Activated CD4-positive, alpha-beta T cell treated with anti-CD3 and anti-CD28 coated beads for 4 hours (primary cell): ENCODE measurements around the gene ATP23.

Experiments used
- DNase-seq, 2 donors: peaks; one replicate each; pipeline ENCODE4 v3.0.0-alpha.2; 2020

Gene ATP23

DNA sequence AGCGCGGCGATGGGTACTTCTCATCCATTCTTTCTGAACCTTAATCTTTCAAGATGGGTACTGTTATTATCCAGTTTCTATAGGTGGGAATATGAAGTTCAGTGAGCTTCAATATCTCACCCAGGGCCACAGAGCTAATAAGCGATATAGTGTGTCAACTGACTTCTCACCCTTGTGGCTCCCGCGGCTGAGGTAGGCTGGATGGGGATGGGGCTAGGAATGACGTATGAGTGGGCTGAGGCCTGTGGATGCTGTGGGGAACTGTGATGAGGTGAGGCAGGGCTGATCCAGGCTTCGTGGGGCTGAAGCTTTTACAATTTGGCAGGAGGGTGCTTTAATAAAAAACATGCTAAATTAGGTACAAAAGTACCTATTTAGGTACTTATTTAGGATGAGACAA is 32.9 kb upstream of the ATP23 start:
- DNase-seq, result no peak

DNA sequence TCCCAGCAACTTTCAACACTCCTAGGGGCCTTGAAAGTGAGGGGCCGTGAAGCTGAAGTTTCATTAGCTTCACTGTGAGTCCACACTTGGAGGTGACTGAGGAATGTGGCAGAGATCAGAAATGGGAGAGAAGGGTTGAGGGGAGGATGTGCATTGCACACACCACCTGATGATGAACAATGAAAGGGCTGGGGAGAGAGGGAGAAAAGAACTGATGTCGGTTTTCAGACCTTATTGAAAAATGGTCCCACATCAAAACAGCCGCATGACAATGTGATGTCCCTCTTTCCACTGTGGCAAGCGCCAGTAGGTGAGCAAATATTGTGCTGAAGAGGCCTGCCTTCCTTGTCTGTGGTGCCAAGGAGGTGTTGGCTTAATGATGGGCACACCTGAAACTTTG is 32.3 kb upstream of the ATP23 start:
- DNase-seq, result no peak

DNA sequence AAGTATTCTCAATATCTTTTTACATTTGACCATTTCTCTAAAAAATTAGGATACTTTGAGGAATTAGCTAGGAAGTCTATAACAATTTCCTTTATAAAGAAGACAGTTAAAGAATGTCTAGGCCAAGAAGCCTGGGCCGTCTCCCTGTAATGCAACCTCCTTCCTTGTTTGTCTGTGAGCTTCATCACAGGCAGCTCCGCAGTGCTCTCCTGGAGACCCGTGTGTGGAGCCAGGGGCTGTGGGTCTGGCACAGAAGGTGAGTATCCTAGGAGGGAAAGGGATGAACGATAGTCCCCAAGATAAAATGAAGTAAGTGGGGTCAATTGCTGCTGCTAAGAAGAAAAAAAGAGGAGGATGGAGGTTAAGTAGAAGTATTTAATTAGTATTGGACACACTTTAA is 31.8 kb upstream of the ATP23 start:
- DNase-seq, result no peak

DNA sequence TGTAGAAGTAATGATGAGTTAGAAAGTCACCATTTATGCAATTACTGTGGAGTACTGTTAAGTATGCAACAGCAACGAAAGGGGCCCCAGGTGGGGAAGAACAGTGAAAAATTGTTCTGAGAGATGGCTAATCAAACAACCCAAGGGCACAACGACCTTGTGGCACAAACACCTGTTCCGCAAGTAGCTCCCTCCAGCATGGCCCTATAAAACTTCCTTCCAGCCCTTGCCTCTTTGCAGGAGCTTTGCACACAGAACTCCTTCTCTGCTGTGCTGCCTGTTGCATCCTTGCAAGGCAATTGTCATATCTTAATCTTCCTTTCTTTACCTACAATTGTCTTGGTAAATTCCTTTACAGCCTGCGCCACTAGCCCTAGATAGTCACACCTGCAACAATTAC is 23.2 kb upstream of the ATP23 start:
- DNase-seq, result no peak

DNA sequence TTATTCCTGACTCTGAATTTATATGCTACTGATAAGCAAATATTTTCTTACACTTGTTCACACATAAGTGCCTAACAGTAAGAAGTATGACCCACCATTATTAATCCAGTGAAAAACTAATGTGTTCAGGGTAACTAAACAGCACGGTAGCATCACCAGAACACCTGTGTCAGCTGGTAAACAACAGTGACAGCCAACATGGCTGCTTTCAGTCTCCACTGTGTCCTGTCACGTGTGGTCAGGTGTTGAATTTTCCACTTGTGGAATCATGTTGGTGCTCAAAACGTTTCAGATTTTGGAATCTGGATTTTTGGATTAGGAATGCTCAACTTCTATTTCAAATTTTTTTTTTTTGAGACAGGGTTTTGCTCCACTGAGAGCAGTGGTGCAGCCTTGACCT is 14.3 kb upstream of the ATP23 start:
- no peak for DNase-seq

DNA sequence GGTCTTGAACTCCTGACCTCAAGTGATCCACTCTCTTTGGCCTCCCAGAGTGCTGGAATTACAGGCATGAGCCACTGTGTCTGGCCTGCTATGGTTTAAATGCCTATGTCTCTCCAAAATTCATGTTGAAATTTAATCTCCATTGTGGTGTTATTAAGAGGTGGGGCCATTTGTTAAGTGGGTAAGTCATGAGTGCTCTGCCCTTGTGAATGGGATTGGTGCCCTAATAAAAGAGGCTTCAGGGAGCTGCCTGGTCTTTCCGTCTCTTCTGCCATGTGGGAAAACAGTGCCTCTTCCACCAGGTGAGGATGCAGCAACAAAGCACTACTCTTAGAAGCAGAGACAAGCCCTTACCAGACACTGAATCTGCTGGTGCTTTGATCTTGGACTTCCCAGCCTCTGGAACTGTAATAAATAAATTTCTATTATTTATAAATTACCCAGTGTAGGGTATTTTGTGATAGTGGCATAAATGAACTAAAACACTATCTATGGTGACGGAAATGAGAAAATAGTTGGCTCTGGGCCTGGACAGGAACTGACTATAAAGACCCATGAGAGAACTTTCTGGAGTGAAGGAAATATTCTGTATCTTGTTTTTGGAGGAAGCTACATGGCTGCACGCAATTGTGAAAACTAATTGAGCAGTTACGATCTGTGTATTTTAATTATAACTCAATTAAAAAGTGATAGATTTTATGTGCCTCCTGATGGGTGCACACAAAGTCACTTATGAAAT is 12.1 kb upstream of the ATP23 start:
- no peak for DNase-seq

DNA sequence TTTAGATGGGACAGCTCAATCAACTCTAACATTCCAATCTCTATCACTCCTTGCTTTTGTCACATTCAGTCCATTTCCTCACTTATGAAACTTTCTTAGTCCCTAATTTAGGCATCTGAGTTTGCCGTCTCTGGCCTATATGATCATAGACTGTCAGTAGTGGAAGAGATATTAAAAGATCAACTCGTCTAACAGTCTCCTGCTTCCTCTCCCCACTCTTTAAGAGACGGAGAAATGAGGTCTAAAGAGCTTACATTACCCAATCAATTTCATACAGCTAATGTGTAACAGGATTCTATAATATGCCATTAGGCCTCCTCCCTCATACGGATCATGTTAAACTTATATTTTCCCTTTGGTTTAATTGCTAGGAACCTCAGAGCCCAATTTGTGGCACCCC is 6.5 kb upstream of the ATP23 start:
- no peak for DNase-seq

DNA sequence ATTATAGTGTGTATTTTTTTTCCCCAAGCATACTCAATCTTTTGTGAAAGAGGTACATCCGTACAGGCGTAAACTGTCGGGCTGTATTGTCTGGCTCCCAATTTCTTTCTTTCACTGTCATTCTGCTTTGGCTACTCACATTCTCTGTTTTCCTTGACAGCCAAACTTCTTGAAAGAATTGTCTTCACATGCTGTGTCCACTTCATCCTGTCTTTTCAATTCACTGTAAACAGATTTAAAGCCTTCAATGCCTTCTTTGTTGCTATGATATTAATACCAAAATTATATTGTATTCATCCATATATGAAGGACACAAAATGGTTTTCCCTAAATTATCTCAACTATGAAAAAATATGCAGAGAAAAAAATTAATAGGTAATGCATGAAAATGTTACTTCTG is 6.0 kb upstream of the ATP23 start:
- no peak for DNase-seq

DNA sequence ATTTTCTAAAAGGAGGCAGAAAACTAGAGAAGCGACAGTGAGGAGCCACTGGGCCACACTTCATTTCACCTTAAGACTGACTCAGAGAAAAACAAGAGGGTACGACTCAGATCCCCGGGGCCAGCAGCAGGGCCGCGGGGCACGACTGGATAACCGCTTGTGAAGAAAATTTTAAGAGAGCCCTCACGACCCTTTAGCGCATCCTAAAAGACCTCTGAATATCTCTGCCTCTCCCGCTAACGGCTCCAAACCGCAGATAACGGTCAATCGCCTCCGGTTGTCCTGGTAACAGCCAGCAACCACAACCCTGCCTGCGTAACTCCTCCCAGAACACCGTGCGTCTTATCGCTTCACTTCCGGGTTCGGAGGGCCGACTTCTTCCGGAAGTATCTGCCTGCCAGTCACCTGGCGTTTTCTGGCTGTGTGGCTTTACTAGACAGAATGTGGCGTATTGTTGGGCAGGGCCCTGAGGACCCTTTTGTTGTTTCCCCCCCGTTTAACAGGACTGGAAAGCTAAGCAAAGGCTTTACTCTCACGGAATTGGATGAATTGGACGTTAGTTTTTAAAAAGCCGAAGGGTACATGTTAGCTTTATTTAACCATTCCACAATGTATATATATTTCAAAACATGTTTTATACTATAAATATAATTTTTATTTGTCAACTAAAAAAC is 5.4 kb upstream of the ATP23 start:
- peak; percentile 85 to 88 for DNase-seq

DNA sequence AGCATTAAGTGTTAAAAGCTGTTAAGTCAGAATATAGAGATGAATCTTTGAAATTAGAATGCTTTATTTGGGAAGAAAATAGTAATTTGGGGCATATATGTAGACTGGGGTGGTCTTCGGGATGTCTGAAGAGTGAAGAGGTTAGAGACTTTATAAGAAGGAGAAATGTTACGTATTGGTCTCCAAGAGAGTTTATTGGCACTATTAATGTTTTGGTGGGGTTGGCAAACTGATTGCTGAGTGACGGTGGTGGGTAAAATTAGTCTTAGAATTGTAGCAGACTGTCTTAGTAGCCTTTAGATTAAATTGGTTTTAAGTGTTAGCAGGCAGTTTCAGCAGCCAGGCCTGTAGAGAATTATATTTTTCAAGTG is 4.9 kb upstream of the ATP23 start:
- no peak for DNase-seq

DNA sequence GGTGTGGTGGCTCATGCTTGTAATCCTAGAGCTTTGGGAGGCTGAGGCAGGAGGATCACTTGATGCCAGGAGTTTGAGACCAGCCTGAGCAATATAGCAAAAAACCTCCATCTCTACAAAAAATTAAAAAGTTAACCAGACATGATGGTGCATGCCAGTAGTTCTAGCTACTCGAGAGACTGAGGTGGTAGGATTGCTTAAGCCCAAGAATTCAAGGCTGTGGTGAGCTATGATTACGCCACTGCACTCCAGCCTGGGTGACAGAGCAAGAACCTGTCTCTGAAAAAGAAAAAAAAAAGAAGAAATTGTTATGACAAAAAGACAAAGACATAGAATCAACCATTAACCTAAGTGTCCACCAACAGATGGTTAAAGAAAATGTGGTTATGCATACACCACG is 2.1 kb upstream of the ATP23 start:
- DNase-seq, result no peak

DNA sequence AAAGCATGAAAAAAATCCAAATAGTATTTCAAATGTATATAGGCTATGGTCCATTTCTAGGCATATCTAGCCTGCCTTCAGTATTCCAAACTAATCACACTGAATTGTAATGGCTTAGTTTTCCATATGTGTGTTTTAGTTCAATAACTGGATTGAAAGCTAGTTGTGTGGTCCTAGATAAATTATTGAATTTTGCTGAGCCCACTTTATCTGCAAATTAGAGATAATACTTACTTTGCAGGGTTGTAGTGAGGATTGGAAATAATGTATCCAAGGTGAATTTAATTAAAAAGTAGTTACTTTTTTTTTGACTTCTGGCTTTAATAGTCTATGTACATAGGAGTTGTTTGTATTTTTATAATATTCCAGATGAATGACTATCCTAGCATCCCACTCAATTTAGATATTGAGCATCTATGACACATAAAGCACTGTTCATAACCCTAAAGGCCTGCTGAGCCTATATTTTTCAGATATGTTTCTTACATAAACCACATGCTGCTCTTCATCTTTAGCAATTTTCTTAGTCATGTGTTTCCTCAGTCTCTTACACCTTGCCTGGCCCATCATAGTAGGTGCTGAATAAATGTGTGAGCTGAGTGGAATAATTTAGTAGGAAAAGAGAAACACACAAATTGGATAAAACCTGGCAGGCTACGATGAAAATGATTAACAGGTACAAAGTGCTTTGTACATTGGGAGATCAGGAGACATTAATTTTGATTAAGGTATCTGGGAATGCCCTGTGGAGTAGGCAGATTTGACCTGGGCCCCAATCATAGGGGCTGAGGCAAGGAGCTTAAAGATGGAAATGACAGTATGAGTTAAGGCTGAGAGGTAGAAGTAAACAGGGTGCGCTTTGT is 1.1 kb upstream of the ATP23 start:
- no peak for DNase-seq

DNA sequence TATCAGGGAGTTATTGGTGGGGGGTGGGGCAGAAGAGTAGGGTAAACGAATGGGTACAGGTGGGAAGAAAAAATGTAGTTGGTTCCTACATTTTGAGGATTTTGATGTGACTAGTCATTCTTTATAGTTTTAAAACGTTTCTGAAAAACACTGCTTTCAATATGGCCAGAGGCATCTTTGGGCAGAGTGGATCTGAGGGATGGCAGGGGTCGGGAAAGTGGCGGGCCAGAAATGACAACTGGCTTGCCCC is 527 bp upstream of the ATP23 start:
- DNase-seq, result peak in 1 of 2 donors; percentile 3

DNA sequence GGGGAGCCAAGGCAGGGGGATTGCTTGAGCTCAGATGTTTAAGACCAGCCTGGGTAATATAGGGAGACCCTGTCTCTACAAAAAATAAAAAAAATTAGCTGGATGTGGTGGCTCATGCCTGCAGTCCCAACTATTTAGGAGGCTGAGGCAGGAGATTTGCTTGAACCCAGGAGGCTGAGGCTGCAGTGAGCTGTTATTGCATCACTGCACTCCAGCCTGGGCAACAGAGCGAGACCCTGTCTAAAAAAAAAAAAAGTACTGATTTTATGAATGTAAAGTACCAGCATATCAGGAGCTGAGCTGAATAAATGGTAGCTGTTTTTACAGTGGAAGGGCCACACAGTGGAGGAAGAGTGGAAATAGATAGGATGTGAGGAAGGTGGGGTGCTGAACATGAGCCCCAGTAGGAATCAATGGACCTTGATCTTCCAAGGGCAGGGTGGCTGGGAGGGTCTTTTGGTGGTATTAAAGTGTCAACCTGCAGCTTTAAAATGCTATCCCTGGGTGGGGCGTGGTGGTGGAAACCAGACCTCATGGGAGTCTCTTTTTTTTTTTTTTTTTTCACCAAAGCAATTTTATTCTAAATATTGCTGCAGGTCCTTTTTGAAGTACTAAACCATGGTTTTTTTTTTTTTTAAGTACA is 2.2 kb downstream of the ATP23 start:
- DNase-seq, result no peak

DNA sequence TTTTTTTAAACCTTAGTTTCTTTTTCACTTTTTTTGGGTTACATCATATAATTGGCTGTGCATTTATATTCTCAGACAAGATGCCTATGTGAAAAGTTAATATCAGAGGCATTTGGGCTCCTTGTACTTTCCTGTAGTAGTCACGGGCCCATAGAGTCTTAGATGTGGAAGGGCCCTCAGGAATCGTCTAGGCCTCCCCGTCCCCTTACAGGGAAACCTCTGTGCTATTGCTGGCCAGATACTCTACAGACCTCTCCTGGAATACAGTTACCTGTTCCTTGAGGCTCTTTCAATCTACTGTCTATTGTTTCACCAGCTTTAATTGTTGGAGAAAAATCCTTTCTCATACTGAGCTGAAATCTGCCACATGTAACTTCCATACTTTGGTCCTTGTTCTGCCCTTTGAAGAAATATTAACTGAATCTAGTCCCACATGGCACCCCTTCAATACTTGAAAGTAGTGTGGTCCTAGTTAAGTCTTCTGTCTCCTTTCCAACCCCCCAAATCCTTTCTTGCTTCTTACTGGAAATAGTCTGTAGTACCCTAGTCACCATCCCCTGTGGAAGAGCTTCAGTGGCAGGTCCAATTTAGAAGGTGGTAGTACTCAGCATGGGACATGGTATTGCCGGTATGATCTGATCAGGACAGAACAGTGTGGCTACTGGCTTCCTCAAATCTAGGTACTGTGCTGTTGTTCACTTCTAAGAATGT is 3.1 kb downstream of the ATP23 start:
- no peak for DNase-seq

DNA sequence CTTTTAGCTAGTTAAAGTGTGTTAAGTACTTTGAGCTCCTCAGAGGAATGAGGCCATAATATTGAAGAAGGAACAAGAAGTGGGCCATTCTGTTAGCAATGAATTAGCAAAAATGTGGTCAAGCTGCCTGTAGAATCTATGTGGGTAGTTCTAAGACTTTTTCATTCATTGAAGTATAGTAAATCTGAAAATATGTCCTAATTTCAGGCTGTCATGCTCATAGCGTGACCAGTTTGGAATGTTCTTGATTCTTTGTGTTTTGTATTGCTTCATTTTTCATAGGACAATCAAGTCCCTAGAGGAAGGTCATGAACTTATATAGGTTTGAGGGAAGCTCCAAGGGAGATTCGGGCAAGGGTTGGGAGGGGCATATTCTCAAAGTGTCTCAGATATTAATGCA is 11.4 kb downstream of the ATP23 start:
- no peak for DNase-seq

DNA sequence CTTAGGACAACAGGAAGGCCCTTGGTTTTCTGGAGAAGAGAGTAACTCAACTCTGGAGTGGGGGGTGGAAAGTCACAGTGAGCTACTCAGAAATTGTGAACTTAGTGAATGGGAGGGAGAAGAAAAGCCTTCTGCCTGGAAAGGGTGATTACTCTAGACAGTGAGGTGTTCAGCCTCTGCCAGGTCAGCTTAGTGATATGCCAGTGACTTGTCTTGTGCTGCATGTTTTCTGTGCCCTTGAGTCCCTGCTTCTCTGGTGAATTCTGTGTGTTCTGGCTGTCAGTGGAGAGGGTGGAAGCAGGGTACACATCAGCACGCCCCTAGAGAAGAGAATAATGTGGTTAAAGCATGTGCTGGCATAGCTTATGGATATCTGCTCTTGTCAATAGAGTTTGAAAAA is 13.4 kb downstream of the ATP23 start:
- DNase-seq, result no peak

DNA sequence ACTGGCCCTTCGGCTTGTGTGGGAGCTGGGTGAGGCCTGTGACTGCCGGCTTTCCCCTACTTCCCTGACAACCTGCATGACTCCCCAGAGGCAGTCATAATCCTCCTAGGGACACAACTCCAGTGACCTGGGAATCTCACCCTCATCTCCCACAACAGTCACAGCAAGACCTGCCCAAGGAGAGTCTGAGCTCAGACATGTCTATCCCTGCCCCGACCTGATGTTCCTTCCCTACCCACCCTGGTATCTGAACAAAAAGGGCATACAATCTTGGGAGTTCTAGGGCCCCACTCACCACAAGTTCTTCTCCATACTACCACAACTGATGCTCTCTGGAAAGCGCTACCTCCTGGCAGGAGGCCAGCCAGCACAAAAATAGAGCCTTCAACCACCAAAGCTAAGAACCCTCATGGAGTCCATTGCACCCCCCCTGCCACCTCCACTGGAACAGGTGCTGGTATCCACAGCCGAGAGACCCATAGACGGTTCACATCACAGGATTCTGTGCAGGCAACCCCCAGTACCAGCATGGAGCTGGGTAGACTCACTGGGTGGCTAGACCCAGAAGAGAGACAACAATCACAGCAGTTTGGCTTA is 16.8 kb downstream of the ATP23 start:
- no peak for DNase-seq

DNA sequence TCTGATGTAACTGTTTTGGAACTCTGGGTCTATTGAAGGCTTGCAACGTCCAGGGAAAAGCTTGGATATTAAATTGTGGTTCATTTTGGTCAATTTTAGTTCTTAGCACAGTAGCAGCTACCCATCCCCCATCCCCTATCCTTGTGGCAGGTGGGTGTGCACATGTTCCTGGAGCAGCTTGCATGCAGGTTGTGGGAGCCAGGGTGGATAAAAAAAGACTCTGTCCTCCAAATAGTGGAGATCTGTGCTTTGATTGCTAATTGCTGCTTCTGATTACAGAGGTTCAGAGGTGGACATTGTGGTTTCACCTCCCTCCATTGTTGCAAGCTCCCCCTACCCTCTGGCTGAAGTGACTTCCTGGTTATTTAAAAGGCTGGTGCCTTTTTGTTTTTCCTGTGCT is 23.1 kb downstream of the ATP23 start:
- DNase-seq, result no peak

DNA sequence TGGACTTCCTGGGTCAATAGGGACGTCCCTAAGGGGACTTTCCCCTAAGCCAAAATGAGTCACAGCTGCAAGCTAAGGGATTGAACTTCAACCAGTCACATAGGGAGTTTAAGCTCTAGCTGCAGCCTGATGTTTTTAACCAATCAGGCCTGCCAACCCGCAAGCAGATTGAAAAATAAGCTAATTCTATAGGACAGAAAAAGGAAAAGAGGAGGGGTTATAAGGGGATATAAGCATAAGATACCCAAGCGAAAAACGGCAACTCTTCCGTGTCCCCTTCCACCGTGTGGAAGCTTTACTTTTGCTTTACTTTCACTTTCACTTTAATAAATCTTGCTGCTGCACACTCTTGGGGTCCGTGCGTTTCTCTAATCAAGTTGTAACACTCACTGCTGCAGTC is 24.4 kb downstream of the ATP23 start:
- no peak for DNase-seq

DNA sequence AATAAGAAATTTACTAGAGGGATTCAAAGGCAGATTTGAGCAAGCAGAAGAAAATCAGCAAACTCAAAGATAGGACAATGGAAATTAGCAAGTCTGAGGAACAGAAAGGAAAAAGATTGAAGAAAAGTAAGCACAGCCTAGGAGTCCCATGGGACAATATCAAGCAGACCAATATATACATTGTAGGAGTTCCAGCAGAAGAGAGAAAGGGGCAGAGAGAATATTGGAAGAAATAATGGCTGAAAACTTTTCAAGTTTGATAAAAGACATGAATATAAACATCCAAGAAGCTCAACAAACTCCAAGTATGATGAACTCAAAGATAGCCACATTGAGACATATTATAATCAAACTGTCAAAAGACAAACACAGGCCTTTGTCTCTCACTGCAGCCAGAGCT is 25.2 kb downstream of the ATP23 start:
- DNase-seq, result no peak

DNA sequence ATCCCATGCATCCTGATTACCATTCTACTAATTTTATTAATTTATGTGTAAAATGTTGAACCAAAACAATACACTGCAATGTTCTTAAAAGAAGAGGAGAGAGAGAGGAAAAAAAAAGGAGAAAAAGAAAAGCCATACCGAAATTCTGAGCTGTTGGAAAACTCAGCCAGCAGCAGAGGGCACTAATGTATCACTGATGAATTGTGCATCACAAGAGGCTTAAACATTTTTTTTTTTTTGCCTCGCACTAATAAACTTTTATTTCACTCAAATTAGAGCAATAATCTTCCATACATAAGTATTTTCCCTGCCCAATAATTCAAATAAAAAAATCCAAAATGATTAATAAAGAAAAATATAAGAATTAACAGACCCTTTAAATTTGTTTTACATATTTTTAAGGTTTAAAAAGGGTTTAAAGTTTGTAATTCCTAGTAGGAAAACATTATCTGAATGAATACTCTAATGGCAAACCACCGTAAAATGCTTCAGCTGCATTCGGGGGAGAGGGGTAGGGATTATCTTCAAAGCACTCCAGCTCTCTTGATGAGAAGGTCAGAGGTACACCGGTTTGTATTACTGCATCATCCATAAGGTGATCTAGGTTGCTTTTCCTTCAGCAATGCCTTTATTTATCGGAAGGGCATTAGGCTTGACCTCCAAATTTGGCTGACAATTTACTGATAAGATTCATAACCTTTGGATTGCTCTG is 41.9 kb downstream of the ATP23 start:
- DNase-seq, result no peak
